Measurements from ENCODE around the gene SCMH1.

SCMH1 gene

DNA sequence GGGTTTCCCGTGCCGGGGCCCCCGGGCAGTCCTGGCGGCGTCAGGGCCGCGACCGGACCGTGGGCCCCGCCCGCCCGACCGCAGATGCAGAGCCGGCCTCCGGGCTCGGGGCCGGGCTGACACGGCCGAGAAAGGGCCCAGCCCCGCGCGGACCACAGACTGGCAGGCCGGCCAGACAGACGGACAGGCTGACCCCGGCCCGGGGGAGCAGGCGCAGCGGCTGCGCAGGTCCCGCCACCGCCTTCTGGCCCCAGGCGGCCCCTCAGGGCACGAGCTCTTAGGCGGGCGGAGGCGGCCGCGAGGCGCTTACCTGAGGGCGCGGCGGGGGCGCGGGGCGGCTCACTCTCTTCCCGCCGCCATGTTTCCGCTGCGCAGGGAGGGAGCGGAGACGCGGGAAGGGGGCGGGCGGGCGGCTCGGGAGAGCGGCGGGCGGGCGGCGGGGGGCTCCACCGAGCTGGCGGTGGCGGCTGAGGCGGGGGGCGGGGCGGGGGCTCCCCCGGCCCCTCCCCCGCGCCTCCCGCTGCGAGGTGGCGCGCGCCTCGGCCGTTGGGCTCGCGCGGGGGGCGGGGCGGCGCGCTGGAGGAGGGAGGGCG is at the start of gene SCMH1:
Gene SCMH1, minus strand, starts transcription at position 558 of the 593 bp plus-strand sequence. CDS start 56,173 bp downstream, outside the sequence.
- Histone ChIP-seq H3K4me1 (ENCODE audit: control insufficient read depth, insufficient read depth, low read length) (peaks cover 9% of the 10 kb centered on the region), H3K4me3 (ENCODE audit: low read depth, low read length) (peak within 1 kb of the TSS; percentile 73), H3K36me3 (ENCODE audit: control insufficient read depth in 2 of 2, insufficient read depth in 1 of 2, low read length in 2 of 2) (no peaks in the 10 kb centered on the region), H3K27ac (ENCODE audit: extremely low read depth, low read depth, low read length) (peak within 1 kb of the TSS; percentile 93), H3K9me3 (ENCODE audit: control insufficient read depth, insufficient read depth, low read depth, low read length) (no peaks in the 10 kb centered on the region)
- TF ChIP-seq ZNF596 (tag by site-specific recombination; IDR thresholded peaks at IDR 0.05) (peak; percentile 5; the same call in 1 of the 2 replicates), ZNF2 (tag by site-specific recombination; IDR thresholded peaks at IDR 0.05) (no peak), ZNF768 (tag by site-specific recombination; IDR thresholded peaks at IDR 0.05) (no peak), ZNF133 (tag by site-specific recombination; IDR thresholded peaks at IDR 0.05) (no peak), SP2 (tag by site-specific recombination; IDR thresholded peaks at IDR 0.05) (no peak), ZNF221 (tag by site-specific recombination; IDR thresholded peaks at IDR 0.05; ENCODE audit: borderline replicate concordance) (no peak), KLF8 (tag by site-specific recombination; IDR thresholded peaks at IDR 0.05) (peak; percentile 7; the same call in 1 of the 2 replicates), ZSCAN30 (tag by site-specific recombination; IDR thresholded peaks at IDR 0.05) (peak; percentile 57), MZF1 (tag by site-specific recombination; IDR thresholded peaks at IDR 0.05; ENCODE audit: borderline replicate concordance) (no peak), OSR2 (tag by site-specific recombination; IDR thresholded peaks at IDR 0.05) (no peak), ZNF585B (tag by site-specific recombination; IDR thresholded peaks at IDR 0.05) (no peak), EGR2 (tag by site-specific recombination; IDR thresholded peaks at IDR 0.05; ENCODE audit: low read depth) (peak; percentile 47), ZNF830 (tag by site-specific recombination; IDR thresholded peaks at IDR 0.05; ENCODE audit: low read depth) (no peak), ZNF146 (tag by site-specific recombination; IDR thresholded peaks at IDR 0.05) (no peak), ZNF311 (tag by site-specific recombination; IDR thresholded peaks at IDR 0.05; ENCODE audit: borderline replicate concordance) (no peak), ZNF514 (tag by site-specific recombination; IDR thresholded peaks at IDR 0.05) (no peak), IKZF3 (tag by site-specific recombination; IDR thresholded peaks at IDR 0.05) (peak; percentile 23; the same call in 1 of the 2 replicates), ZFP37 (tag by site-specific recombination; IDR thresholded peaks at IDR 0.05) (no peak), ZBTB8A (tag by site-specific recombination; IDR thresholded peaks at IDR 0.05) (peak; percentile 11; the same call in 1 of the 2 replicates), KLF10 (tag by site-specific recombination; IDR thresholded peaks at IDR 0.05) (peak; percentile 51; the same call in 1 of the 2 replicates), ZNF341 (tag by site-specific recombination; IDR thresholded peaks at IDR 0.05; ENCODE audit: low read depth) (no peak), ZNF660 (tag by site-specific recombination; IDR thresholded peaks at IDR 0.05) (peak; percentile 25), ZNF677 (tag by site-specific recombination; IDR thresholded peaks at IDR 0.05) (0 out of 2 replicates have a peak, but pooled peaks have one; percentile 15), ZNF561 (tag by site-specific recombination; IDR thresholded peaks at IDR 0.05; ENCODE audit: borderline replicate concordance) (no peak), ZFHX2 (tag by site-specific recombination; conservative IDR thresholded peaks at IDR 0.05) (peak; percentile 78), ZNF621 (tag by site-specific recombination; IDR thresholded peaks at IDR 0.05) (no peak), ZNF248 (tag by site-specific recombination; IDR thresholded peaks at IDR 0.05) (no peak), ZFP3 (tag by site-specific recombination; IDR thresholded peaks at IDR 0.05; ENCODE audit: low read depth) (no peak)
- TF ChIP-seq, protein P1, sequence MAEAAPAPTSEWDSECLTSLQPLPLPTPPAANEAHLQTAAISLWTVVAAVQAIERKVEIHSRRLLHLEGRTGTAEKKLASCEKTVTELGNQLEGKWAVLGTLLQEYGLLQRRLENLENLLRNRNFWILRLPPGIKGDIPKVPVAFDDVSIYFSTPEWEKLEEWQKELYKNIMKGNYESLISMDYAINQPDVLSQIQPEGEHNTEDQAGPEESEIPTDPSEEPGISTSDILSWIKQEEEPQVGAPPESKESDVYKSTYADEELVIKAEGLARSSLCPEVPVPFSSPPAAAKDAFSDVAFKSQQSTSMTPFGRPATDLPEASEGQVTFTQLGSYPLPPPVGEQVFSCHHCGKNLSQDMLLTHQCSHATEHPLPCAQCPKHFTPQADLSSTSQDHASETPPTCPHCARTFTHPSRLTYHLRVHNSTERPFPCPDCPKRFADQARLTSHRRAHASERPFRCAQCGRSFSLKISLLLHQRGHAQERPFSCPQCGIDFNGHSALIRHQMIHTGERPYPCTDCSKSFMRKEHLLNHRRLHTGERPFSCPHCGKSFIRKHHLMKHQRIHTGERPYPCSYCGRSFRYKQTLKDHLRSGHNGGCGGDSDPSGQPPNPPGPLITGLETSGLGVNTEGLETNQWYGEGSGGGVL (tag by site-specific recombination; IDR thresholded peaks at IDR 0.05) = peak; percentile 31; the same call in 1 of the 2 replicates
- TF ChIP-seq, protein P2, sequence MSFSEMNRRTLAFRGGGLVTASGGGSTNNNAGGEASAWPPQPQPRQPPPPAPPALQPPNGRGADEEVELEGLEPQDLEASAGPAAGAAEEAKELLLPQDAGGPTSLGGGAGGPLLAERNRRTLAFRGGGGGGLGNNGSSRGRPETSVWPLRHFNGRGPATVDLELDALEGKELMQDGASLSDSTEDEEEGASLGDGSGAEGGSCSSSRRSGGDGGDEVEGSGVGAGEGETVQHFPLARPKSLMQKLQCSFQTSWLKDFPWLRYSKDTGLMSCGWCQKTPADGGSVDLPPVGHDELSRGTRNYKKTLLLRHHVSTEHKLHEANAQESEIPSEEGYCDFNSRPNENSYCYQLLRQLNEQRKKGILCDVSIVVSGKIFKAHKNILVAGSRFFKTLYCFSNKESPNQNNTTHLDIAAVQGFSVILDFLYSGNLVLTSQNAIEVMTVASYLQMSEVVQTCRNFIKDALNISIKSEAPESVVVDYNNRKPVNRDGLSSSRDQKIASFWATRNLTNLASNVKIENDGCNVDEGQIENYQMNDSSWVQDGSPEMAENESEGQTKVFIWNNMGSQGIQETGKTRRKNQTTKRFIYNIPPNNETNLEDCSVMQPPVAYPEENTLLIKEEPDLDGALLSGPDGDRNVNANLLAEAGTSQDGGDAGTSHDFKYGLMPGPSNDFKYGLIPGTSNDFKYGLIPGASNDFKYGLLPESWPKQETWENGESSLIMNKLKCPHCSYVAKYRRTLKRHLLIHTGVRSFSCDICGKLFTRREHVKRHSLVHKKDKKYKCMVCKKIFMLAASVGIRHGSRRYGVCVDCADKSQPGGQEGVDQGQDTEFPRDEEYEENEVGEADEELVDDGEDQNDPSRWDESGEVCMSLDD (tag by site-specific recombination; IDR thresholded peaks at IDR 0.05) = no peak
- TF ChIP-seq, protein P3, sequence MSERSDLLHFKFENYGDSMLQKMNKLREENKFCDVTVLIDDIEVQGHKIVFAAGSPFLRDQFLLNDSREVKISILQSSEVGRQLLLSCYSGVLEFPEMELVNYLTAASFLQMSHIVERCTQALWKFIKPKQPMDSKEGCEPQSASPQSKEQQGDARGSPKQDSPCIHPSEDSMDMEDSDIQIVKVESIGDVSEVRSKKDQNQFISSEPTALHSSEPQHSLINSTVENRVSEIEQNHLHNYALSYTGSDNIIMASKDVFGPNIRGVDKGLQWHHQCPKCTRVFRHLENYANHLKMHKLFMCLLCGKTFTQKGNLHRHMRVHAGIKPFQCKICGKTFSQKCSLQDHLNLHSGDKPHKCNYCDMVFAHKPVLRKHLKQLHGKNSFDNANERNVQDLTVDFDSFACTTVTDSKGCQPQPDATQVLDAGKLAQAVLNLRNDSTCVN (tag by site-specific recombination; optimal IDR thresholded peaks at IDR 0.05) = peak; percentile 45
- POLR2A ChIA-PET = no interaction called here
- CTCF ChIA-PET = no interaction called here
